DND-41 (cell line): ENCODE results near the gene KSR2.

Experiments
- EZH2 ChIP-seq: IDR thresholded peaks from 3 replicates; pipeline ENCODE4 v1.6.1; 2012; ENCODE audit warnings: borderline replicate concordance, low read depth, mild to moderate bottlenecking, moderate library complexity, low read length, inconsistent platforms; ENCODE audit not compliant: severe bottlenecking
- TF ChIP-seq, protein P1 (sequence below): IDR thresholded peaks from 2 replicates; pipeline ENCODE4 v1.5.1; 2012; ENCODE audit warnings: borderline replicate concordance, low read length, moderate library complexity, mild to moderate bottlenecking; ENCODE audit not compliant: poor library complexity, severe bottlenecking; ENCODE audit errors: extremely low read depth

DNA sequence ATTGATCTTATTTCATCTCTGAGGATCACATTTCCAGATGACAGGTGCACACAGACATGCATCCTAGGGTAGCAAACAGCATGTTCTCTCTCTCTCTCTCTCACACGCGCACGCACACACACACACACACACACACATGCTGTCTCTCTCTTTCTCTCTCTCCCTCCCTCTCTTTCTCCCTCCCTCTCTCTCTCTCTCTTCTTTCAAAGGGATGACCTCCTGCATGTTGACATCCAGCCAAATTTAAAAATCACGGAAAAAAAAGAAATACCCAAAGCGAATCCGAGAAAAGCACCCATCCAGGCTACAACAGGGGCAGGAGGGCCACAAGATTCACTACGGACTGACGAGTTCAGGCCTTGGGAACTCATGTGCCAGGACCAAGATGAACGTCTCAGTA, 2.3 kb downstream of the KSR2 start:
- TF ChIP-seq, protein P1, sequence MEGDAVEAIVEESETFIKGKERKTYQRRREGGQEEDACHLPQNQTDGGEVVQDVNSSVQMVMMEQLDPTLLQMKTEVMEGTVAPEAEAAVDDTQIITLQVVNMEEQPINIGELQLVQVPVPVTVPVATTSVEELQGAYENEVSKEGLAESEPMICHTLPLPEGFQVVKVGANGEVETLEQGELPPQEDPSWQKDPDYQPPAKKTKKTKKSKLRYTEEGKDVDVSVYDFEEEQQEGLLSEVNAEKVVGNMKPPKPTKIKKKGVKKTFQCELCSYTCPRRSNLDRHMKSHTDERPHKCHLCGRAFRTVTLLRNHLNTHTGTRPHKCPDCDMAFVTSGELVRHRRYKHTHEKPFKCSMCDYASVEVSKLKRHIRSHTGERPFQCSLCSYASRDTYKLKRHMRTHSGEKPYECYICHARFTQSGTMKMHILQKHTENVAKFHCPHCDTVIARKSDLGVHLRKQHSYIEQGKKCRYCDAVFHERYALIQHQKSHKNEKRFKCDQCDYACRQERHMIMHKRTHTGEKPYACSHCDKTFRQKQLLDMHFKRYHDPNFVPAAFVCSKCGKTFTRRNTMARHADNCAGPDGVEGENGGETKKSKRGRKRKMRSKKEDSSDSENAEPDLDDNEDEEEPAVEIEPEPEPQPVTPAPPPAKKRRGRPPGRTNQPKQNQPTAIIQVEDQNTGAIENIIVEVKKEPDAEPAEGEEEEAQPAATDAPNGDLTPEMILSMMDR = no peak
- TF ChIP-seq EZH2 = no peak
